Urinary bladder (tissue), 4 donors: ENCODE measurements around the gene SP2. TPM values are rescaled to one million over a fixed set of nuclear protein-coding genes. Genes with fewer than 3 reads are reported as not detected.

ENCODE experiments used
- DNase-seq: peaks from one replicate; pipeline ENCODE4 v3.0.0-alpha.2; 2015; ENCODE audit errors: extremely low spot score
- H3K27ac ChIP-seq: one replicate; pipeline ENCODE4 v1.5.1; 2013; ENCODE audit warnings: low read depth, mild to moderate bottlenecking, moderate library complexity
- H3K36me3 ChIP-seq: one replicate; pipeline ENCODE4 v1.6.1; 2013; ENCODE audit warnings: mild to moderate bottlenecking, moderate library complexity; ENCODE audit not compliant: insufficient read depth
- H3K4me1 ChIP-seq: one replicate; pipeline ENCODE4 v1.6.1; 2013; ENCODE audit warnings: mild to moderate bottlenecking, moderate library complexity; ENCODE audit not compliant: insufficient read depth
- H3K4me3 ChIP-seq: one replicate; pipeline ENCODE4 v1.5.1; 2013; ENCODE audit warnings: low read depth, low read length
- WGBS: extraction: QIAGEN DNeasy Blood & Tissue Kit; methylation state at CpG from one replicate; pipeline ENCODE4 v1.1.7; 2013; 5-methylcytosine and 5-hydroxymethylcytosine counted together
- polyA plus RNA-seq: library from polyadenylated mRNA; stranded (reverse); fragments of 200-250 nt; gene quantifications from one replicate; pipeline ENCODE4 v1.2.3, GENCODE V29; 2013
- total RNA-seq: library from RNA; depleted of rRNA; stranded (reverse); fragments of >200 nt; gene quantifications from one replicate; pipeline ENCODE4 v1.2.3, GENCODE V29; 2014
- donor health status: healthy with polysubstance abuse.
- donor health status: healthy.

The SP2 gene
- total and polyA plus RNA-seq, 2 donors, result 1.9 to 16.0 TPM

DNA sequence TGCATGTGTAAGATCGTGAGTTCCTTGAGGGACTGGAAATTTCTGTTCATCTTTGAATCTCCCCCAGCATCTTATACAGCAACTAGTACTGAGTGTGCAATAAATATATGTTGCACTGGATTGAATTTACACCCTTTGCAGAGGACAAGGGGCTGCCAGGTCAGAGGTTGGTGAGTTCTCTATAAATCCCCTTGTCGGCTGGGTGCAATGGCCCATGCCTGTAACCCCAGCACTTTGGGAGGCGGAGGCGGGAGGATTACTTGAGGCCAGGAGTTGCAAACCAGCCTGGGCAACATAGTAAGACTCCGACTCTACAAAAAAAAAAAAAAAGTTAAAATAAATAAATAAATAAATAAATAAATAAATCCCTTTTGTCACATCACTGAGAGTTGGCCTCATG, 35.6 kb upstream of the SP2 start:
- no peak for DNase-seq
- no peak overlapping the region for H3K4me3 ChIP-seq
- H3K36me3 ChIP-seq, result no peaks in the 10 kb centered on the region
- no peaks in the 10 kb centered on the region for H3K4me1 ChIP-seq
- WGBS, result 81% methylated on average over 5 of the region's 5 CpGs
- H3K27ac ChIP-seq, result no peak overlapping the region

DNA sequence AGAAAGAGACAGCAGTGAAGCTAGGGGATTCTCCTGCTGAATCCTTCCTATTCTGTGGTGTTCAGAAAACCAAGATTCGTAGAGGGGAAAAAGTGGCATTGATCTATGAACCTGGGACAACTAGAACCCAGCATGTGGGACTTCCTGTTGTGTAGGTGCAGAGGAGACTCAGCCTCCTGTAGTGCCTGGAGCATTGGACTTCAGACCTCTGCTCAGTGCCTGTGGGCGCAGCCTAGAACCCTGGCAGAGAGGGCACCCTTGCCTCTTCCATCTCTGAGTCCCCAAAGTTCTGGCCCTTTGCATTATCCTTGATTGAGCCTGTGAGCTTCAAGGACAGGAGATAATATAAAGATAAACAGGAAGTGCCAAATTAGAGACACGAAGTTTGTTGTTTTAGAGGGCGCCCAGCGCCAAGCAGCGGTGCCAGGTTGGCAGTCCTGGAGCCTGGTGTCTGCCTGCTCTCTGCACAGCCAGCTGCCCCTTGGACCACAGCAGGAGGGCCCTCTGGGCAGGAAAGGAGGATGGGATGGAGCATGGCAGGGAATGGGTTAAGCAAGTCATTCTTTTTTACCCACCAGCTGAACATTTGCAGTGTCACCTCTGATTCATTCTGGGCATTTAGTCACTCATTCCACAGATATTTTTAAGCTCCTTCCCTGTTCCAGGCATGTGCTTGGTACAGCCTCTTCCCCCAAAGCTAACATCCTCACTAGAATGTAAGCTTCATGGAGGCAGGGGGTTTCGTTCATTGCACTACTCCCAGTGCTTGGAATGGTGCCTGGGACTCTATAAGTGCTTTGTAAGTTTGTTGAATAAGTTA, 33.2 kb upstream of the SP2 start:
- DNase-seq, result no peak
- 65% methylated on average over 7 of the region's 7 CpGs for WGBS

DNA sequence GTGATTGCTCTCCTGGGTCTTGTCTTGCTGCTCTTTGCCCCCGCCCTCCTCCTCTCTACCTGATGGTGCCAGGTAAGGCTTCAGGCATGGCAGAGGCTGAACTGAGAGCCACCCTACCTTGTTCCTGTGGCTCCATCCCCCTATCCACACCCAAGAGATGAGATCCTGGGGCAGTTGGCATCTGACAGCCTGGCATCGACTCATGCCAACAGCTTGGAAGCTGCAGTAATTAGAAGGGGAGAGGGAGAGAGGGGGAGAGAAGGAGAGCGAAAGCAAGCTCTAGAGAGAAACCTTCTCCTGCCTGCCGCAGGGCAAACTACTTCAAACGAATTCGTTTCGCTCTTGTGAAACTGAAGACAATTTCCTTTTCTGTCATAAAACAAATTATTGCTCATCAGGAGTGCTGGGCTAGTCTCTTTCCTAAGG, 31.2 kb upstream of the SP2 start:
- Histone ChIP-seq H3K4me1 (no peaks in the 10 kb centered on the region), H3K27ac (no peak overlapping the region), H3K36me3 (no peaks in the 10 kb centered on the region), H3K4me3 (no peak overlapping the region)
- DNase-seq, result no peak
- 34% methylated on average over 7 of the region's 7 CpGs for WGBS

More for the DNA sequence above, 33.2 kb upstream of the SP2 start:
- Histone ChIP-seq H3K4me3 (no peak overlapping the region), H3K27ac (no peak overlapping the region), H3K4me1 (no peaks in the 10 kb centered on the region), H3K36me3 (no peaks in the 10 kb centered on the region)

DNA sequence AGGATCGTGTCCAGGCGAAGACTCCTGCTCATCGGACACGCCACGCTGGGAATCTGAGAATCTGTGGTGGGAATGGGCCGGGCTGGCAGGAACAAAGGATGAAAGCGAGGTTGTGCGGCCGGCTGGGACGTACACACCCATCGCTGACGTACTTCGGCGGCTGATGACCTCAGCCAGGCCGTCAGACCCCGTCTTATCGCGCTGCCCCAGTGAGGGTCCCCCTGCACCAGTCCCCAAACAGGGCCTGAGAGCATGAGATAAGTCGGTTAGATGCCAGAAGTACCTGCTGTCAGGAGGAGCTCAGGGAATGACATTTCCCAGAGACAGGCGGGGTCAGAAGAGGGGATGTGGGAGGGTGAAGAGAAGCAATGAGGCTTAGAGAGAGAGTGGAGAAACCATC, 29.1 kb upstream of the SP2 start:
- H3K27ac ChIP-seq, result no peak overlapping the region
- 43% methylated on average over 20 of the region's 20 CpGs for WGBS
- no peaks in the 10 kb centered on the region for H3K4me1 ChIP-seq
- no peak overlapping the region for H3K4me3 ChIP-seq
- no peak for DNase-seq
- H3K36me3 ChIP-seq, result no peaks in the 10 kb centered on the region

DNA sequence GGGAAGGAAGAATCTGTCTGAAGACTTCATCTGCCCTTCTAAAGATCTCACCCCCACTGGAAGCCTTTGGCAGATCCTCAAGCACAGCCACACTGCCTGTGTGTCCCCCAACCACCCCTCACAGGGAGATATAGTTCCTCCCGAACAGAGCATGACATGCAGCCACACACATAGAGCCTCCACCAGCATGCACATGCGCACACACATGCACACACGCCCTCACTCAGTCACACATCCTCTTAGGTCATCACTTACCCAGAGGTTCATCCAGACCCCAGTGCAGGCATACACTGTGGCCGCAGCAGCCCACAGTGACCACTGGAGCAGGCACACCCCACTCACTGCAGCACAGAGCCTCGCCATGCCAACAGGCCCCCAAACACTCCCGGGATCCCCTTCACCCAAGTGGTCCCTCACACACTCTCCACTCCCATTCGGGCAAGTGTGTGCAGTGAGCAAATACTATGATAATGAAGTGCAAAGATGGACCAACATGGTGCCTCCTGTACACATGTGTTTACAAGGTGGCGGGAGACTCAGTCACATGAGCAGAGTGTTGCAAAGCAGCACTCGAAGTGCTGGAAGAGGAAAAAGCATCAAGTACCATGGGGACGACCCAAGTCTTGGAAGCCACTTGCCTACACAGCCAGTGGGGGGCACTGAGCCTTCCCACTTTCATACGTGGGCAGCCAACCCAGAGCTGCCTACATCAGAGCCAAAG, 28.1 kb upstream of the SP2 start:
- Histone ChIP-seq H3K4me3 (no peak overlapping the region), H3K27ac (no peak overlapping the region), H3K36me3 (no peaks in the 10 kb centered on the region), H3K4me1 (no peaks in the 10 kb centered on the region)
- no peak for DNase-seq
- WGBS, result 84% methylated on average over 11 of the region's 11 CpGs

DNA sequence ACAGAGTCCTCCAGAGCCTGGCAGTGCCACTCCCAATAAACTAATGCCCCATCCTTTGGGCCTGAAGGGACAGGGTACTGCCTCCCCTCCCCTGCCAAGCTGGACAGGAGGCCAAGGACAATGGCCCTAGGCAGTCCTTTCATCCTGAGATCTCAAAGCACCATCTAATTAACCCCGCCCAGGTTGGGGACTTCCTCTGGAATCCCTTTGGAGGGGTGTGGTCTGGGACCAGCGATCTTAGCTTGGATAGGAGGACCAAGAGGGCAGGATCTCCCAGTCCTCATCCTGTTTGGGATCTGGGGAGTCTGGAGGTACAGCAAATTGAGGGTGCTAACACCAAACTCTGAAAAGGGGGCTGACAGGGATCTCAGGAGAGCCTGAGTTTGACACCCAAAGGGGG, 26.9 kb upstream of the SP2 start:
- Histone ChIP-seq H3K4me1 (no peaks in the 10 kb centered on the region), H3K36me3 (no peaks in the 10 kb centered on the region), H3K4me3 (no peak overlapping the region), H3K27ac (no peak overlapping the region)
- no peak for DNase-seq
- WGBS, result 32% methylated on average over 2 of the region's 2 CpGs

DNA sequence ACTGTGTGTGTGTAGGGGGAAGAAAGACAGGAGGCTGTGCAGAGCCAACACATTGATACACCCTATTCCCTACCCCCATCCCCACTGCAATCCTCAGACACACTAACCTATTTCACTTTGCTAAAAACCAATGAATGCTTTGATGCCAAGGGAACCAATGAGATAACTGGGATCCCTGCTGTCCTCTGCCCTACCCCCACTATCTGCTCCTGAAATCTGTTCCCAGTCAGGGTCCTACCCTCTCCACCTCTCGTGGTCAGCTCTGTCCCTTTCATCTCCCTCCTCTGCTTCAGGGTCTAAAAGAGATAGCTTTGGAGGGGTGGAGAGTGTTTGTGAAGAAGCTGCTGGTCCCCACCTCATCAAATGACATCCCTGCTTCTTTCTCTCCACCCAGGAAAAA, 26.0 kb upstream of the SP2 start:
- Histone ChIP-seq H3K4me3 (no peak overlapping the region), H3K4me1 (no peaks in the 10 kb centered on the region), H3K27ac (no peak overlapping the region), H3K36me3 (no peaks in the 10 kb centered on the region)
- no peak for DNase-seq
- 24% methylated on average over 1 of the region's 1 CpG for WGBS

DNA sequence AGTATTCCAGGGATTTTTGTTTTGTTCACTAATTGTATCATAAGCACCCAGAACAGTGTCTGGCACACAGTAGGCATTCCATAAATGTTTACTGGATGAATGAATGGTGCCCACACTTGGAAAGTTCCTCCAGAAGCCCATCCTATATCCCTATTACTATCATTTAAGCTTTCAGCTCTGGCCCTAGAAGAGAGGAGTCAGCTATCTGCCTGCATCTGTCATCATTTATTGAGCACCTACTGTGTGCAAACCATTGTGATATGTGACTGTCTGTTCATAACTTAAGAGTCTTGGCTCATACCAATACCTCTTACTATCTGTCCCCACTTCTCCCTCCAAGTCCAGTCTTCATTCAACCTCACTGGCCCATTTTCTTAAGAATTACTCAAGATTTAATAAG, 25.0 kb upstream of the SP2 start:
- H3K36me3 ChIP-seq, result no peaks in the 10 kb centered on the region
- no peak overlapping the region for H3K27ac ChIP-seq
- H3K4me1 ChIP-seq, result no peaks in the 10 kb centered on the region
- no peak for DNase-seq
- H3K4me3 ChIP-seq, result no peak overlapping the region

DNA sequence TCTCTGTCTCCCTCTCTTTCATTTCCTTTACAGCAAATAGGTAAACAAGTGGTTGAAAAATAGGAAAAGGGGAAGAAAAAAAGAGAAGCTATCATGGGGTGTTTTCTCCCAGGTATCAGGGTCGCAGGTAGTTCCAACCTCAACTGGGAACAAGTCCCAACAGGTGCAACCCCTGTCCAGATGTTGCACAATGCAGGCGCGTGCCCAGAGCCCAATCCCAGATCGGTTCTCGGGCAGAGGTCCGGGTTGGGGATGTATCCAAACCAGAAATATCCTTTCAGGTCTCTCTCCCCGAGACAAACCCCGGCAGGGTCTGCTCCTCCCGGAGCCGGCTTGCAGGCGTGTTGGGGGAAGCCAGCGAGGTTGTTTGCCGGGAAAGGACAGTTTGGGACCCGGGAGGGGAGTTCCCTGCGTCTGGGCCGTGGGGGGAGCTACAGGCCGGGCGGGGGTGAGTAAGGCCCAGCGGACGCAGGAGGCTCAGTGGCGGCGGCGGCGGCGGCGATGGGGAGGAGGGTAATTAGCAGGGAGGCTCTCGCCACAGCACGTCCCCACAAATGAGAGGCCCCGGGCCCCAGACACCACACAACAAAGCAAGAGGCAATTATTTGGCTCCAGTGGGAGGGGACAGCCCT, 23.9 kb upstream of the SP2 start:
- 17% methylated on average over 29 of the region's 29 CpGs for WGBS
- H3K4me1 ChIP-seq, result no peaks in the 10 kb centered on the region
- no peak overlapping the region for H3K4me3 ChIP-seq
- no peaks in the 10 kb centered on the region for H3K36me3 ChIP-seq
- H3K27ac ChIP-seq, result no peak overlapping the region
- DNase-seq, result no peak

DNA sequence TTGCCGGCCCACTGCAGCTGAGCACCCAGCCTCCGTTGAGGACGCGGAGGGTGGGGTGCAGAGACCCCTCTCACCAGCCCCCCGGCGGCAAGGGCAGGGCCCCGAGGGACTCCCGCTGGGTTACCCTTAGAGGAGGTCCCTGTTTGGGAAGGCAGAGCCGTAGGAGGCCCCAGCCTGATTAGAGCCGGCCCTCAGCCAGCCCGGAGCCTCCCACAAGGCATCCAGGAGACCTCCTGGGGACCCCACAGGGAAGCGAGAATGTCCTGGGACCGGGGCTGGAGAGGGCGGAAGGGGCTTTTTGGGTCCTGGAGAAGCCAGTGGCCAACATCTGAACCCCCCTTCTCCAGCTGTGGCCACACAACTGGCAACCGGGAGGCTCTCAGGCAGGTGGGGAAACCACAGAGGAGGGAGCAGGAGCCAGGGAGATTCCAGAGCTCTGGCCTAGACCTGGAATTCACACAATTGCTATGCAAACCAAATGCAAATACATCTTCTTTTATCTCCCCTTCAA, 23.3 kb upstream of the SP2 start:
- 23% methylated on average over 15 of the region's 15 CpGs for WGBS
- Histone ChIP-seq H3K4me3 (no peak overlapping the region), H3K4me1 (no peaks in the 10 kb centered on the region), H3K36me3 (no peaks in the 10 kb centered on the region), H3K27ac (no peak overlapping the region)
- no peak for DNase-seq

DNA sequence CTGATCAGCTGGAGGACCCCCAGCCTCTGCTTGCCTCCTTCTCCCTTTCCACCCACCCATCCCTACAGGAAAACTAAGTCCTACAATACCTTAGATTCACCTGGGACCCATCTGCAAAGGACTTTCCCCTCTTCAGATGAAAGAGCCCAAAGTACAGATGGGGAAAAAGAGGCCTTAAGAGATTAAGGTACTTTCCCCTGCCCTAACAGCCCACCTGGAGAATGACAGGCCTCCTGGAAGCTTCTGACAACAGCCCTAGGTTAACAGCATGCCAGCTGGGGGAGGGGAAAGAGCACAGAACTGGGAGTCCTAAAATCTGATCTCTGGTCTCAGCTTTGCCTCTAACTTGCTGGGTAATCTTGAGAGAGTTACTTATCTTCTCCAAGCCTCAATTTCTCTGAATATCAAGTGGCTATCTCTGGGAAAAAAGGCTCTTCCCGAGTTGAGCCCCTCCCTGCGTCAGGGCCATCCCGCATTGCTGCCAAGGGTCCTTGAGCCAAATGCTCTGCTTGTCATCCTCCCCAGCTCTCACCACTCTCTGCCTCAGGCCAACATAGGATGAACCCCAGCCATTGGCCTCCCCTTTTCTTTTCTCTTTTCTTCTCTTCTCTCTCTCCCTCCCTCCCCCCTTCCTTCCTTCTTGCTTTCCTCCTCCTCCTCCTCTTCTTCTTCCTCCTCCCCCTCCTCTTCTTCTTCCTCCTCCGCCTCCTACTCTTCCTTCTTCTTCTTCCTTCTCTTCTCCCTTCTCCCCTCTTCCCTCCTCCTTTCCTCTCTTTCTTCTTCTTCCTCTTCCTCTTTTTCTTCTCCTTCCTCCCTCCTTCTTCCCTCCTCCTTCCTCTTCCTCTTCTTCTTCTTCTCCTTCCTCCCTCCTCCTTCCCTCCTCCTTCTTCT, 22.6 kb upstream of the SP2 start:
- H3K4me3 ChIP-seq, result no peak overlapping the region
- H3K36me3 ChIP-seq, result no peaks in the 10 kb centered on the region
- no peak for DNase-seq
- H3K4me1 ChIP-seq, result no peaks in the 10 kb centered on the region
- WGBS, result 53% methylated on average over 4 of the region's 4 CpGs
- H3K27ac ChIP-seq, result no peak overlapping the region

DNA sequence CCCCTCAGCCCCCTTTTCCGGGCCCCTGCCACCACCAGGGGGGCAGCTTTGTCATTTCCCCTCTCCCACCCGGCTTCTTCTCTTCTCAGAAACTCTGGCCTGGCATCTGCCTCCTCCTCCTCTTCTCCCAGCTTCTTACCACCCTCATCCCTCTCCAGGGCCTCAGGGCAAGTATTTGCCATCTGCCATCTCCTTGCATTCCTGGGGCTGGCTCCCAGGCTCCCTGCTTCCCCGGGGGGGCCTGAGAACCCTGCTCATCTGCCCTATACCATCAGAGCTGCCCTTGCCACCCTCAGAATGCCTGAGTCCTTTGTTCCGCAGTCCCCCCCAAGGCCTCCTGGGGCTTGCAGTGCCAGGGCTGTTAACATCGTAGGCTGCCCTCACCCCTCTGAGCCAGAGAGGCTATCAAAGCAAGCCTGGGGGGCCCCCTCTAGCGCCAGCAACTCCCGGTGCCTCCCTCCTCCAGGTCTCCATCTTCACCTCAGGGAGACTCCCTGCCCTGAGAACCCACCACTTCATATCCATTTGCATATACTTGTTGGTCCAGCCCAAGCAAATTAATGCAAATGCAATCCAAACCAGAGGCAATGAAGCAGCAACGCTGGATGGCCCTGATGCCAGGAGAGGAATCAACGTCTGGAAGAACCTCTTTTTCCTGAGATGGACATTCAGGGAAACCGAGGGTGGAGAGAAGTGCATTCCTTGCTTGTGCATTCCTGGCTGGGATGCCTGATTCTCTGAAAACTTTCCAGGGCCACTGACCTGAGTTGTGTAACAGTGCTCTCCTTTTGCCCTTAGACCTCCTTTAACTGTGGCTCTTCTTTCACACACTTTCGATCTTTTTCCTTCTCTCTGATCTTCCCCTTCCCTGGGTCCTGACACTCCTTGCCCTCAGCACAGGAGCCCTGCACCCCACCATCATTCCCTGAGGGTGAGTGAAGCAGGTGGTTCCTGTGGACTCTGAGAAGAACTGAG, 20.7 kb upstream of the SP2 start:
- Histone ChIP-seq H3K4me1 (no peaks in the 10 kb centered on the region), H3K27ac (no peak overlapping the region), H3K36me3 (no peaks in the 10 kb centered on the region), H3K4me3 (no peak overlapping the region)
- DNase-seq, result no peak
- WGBS, result 54% methylated on average over 11 of the region's 11 CpGs
